C4-2B (cell line): ENCODE results near the gene ABCC8.

ENCODE experiments used
- H3K27ac ChIP-seq: fragments of 450-650 bp; 2 replicates; pipeline ENCODE4 v1.5.1; 2017
- ZFX ChIP-seq: fragments of 450-650 bp; IDR thresholded peaks from 2 replicates; pipeline ENCODE4 v1.6.1; 2017
- TF ChIP-seq, protein P1 (sequence below): fragments of 450-650 bp; conservative IDR thresholded peaks from 2 replicates; pipeline ENCODE4 v1.5.1; 2017; ENCODE audit warnings: mild to moderate bottlenecking

ABCC8 gene

DNA sequence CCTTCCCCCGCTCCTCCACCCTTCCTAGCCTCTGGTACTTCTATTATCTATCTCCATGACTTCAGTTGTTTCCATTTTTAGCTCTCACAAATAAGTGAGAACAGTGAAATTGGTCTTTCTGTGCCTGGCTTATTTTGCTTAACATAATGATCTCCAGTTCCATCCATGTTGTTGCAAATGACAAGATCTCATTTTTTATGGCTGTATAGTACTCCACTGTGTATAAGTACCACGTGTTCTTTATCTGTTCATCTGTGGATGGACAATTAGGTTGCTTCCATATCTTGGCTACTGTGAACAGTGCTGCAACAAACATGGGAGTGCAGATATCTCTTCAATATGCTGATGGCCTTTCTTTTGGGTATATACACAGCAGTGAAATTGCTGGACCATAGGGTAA is 6.9 kb upstream of the ABCC8 start:
- TF ChIP-seq ZFX = no peak
- TF ChIP-seq, protein P1, sequence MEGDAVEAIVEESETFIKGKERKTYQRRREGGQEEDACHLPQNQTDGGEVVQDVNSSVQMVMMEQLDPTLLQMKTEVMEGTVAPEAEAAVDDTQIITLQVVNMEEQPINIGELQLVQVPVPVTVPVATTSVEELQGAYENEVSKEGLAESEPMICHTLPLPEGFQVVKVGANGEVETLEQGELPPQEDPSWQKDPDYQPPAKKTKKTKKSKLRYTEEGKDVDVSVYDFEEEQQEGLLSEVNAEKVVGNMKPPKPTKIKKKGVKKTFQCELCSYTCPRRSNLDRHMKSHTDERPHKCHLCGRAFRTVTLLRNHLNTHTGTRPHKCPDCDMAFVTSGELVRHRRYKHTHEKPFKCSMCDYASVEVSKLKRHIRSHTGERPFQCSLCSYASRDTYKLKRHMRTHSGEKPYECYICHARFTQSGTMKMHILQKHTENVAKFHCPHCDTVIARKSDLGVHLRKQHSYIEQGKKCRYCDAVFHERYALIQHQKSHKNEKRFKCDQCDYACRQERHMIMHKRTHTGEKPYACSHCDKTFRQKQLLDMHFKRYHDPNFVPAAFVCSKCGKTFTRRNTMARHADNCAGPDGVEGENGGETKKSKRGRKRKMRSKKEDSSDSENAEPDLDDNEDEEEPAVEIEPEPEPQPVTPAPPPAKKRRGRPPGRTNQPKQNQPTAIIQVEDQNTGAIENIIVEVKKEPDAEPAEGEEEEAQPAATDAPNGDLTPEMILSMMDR = no peak
- no peak overlapping the region for H3K27ac ChIP-seq

DNA sequence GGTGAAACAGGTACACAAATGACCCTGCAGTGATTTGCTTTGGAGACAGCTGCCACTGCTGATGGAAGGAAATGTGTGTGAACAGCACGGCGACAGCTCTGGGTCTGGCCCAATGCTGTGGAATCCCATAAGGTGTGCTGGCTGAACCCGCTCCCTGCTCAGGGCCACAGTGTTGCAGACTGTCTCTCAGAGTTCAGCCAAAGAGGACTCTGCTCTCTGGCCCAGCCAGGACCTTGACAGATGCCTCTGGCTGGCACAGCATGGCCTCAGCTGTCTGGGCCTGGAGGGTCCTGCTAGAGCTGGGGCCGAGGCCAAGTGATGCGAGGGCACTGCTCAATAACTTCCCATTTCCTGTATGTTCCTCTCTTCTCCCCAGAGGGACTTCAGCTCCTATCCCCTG is 5.3 kb upstream of the ABCC8 start:
- TF ChIP-seq ZFX = no peak
- TF ChIP-seq, protein P1 = no peak
- H3K27ac ChIP-seq = no peak overlapping the region

DNA sequence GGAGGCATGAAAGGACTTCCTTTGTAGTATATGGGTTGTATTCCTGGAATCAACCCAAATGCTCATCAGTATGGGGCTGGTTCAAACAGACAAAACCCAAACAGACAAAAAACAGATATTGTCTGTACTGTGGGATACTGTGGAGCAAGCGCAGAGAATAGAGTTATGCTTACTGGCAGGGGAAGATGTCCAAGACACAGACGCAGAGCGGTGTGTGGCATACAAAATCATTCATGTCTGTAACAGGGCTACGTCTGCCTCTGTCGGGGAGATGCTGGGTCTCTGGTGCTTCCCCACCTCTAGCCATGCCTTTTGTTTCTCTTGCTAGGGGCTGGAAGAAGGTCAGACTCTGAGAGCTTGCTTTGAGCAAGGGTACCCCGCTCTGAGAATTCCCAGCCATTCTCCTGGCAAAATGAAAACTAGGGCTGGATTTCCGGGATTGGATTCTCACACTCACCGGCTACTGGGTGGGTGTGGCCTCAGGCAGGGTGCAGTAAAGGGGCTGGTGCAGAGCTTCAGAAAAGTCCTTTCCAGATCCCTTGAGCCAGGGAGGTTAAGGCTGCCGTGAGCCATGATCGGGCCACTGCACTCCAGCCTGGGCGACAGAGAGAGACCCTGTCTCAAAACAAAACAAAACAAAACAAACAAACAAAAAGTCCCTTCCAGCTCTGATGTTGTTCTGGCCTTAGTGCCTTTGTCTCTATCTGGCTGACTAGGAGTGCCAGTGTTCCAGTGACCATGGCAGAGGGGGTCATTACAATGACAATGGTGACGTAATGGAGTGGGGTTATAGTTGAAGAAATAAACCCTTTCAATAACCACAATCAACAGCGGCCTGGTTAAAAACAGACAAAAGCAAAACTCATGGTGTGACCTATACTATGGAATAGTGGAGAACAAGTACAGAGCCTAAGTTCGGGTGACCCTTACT is 2.9 kb upstream of the ABCC8 start:
- TF ChIP-seq, protein P1 = no peak
- TF ChIP-seq ZFX = no peak
- no peak overlapping the region for H3K27ac ChIP-seq

DNA sequence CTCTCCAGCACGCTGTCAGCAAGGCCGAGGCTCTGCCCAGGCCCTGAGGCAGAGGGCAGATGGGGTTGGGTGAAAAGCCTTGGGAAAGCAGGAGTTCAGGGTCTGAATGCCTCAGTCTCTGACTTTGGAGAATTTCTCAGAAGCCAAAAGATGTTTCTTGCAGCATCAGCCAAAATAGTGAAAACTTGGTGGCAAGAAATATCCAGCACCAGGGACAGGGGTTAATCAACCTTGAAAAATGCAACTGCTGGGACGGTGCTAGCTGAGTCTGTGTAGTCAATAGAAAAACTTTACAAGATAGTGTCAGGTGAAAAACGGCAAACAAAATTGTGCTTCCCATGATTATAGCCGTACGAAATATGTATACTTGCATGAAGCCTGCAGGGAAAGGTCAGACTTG is 1.4 kb upstream of the ABCC8 start:
- no peak overlapping the region for H3K27ac ChIP-seq
- TF ChIP-seq, protein P1 = no peak
- no peak for TF ChIP-seq ZFX

DNA sequence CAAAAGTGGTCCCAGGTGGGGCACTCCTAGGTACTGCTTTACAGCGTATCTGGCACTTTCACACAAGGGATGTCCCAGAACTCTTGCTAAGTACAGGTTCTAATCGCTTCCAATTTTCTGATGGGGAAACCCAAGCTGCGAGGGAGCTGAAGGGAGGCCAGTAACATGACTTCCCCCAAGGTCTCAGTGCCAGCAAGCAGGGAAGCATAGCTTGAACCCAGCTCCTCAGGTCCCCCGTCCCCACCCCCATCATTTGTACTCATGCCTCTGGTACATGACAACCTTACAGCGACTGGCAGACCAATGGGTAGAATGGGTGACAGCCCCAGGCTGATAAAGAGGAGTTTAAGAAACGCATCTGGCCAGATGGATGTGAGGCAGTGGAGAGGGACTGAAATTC is 716 bp upstream of the ABCC8 start:
- no peak for TF ChIP-seq ZFX
- TF ChIP-seq, protein P1 = no peak
- H3K27ac ChIP-seq = no peak overlapping the region

DNA sequence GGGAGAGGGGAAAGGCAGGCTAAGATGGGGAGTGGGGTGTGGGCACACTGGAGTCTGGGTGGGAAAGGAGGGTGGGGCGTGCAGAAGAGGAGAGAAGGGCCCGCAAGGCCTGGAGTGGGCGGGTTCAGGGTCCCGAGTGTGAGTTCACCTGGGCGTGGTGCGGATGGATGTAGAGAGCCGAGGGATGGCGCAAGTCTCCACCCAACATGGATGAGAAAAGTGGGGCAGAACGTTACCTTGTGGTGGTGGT is 364 bp upstream of the ABCC8 start:
- no peak overlapping the region for H3K27ac ChIP-seq
- TF ChIP-seq, protein P1 = no peak
- TF ChIP-seq ZFX = no peak

DNA sequence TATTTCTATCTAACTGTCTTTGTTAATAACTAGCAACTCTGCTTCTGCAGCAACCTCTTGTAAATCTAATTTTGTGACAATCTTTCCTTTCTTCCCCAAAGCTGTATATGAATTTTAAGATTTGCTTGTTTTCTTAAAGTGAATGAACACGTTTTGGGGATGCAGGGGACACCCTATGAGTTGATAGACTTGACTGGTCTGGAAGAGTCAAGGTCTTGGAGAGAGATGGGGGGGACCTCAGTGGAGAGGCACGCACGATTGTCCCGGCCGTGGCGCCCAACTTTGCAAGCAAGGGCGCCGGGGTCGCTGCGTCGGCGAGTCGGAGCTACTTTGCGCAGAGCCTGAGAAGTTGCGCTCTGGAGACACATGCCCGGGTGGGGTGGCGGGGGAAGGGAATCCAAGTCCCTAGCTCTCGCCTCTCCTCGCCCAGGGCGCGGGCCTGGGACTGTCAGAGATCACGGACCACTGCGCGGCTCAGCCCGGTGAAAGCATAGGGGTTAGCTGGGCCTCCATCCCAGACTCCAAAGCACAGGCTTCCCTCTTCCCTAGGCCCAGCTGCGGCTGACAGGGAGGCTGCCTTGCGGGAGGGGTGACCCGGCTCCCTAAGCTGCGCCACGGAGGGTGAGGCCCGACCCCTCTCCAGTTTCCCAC is 854 bp downstream of the ABCC8 start:
- no peak overlapping the region for H3K27ac ChIP-seq

More for the DNA sequence above, 854 bp downstream of the ABCC8 start:
- TF ChIP-seq, protein P1 = no peak
